ENCODE data around the gene APBA2. TPM values are rescaled to one million over a fixed set of nuclear protein-coding genes. Genes with fewer than 3 reads are reported as not detected.

Gene APBA2
- total and polyA plus RNA-seq, 2 of the 4 experiments (the other 2 are of a cell fraction) = 21.7 to 33.0 TPM

- H3K27me3 ChIP-seq (ENCODE audit: control insufficient read depth, insufficient read depth, low read length) = no peaks in the 10 kb centered on the region
- H2BK120ac ChIP-seq (ENCODE audit: low read depth, low read length) = peak overlapping the region; percentile 99
- H2BK20ac ChIP-seq (ENCODE audit: low read depth, low read length) = peak overlapping the region; percentile 99
- H3K9me1 ChIP-seq (ENCODE audit: insufficient read depth, low read length) = peaks cover 13% of the 10 kb centered on the region
- peak overlapping the region; percentile 99 for H3K14ac ChIP-seq (replicated peaks; ENCODE audit: low read depth, low read length)
- H2BK5ac ChIP-seq (ENCODE audit: low read depth, low read length, poor library complexity, severe bottlenecking) = peak overlapping the region; percentile 86
- H2BK15ac ChIP-seq (ENCODE audit: low read depth, low read length) = peak overlapping the region; percentile 97
- peak overlapping the region; percentile 94; the same call in 1 of the 2 replicates for H4K5ac ChIP-seq (ENCODE audit: low read depth, low read length)
- peak overlapping the region; percentile 95 for H3K18ac ChIP-seq (ENCODE audit: low read depth, low read length)
- ATAC-seq (ENCODE audit: low read depth) = no peak; the same call in 1 of the 2 replicates
- peaks cover 15 to 44% of the 10 kb centered on the region in 2 experiments for H3K79me1 ChIP-seq (ENCODE audit: low read depth in 1 of 2, low read length in 2 of 2)
- H3K4me2 ChIP-seq (ENCODE audit: low read depth, low read length) = no peak overlapping the region
- intact Hi-C loops (cut with micrococcal nuclease) = loop anchor here (1.0 kb wide), 1 partner anchor 9 kb away; no protein-coding TSS in a partner anchor
- H4K91ac ChIP-seq (ENCODE audit: insufficient read depth, low read depth, low read length) = peak overlapping the region; percentile 99
- H3K9ac ChIP-seq (ENCODE audit: low read depth, low read length) = no peak overlapping the region
- H3K27ac ChIP-seq (ENCODE audit: insufficient read depth, low read length) = peak overlapping the region; percentile 95
- H4K20me1 ChIP-seq (ENCODE audit: insufficient read depth, low read length) = no peaks in the 10 kb centered on the region
- in situ Hi-C loops (cut with MboI; ENCODE audit: low sequenced_read_pairs) = no loop called here
- TF ChIP-seq CTCF (conservative IDR thresholded peaks at IDR 0.05; ENCODE audit: low read depth, low read length) = no peak
- TF ChIP-seq CEBPB (IDR thresholded peaks at IDR 0.05; ENCODE audit: low read depth, low read length) = no peak
- TF ChIP-seq RAD21 (IDR thresholded peaks at IDR 0.05; ENCODE audit: low read length) = no peak
- no peak for TF ChIP-seq MAZ (IDR thresholded peaks at IDR 0.05; ENCODE audit: borderline replicate concordance, low read depth, low read length)
- no peak for TF ChIP-seq FOS (IDR thresholded peaks at IDR 0.05; ENCODE audit: low read depth, low read length)
- TF ChIP-seq SMC3 (IDR thresholded peaks at IDR 0.05; ENCODE audit: low read depth, low read length) = no peak
- no peak for TF ChIP-seq POLR2A (IDR thresholded peaks at IDR 0.05; ENCODE audit: low read depth, low read length)
- peak overlapping the region; percentile 99 for H3K4ac ChIP-seq (ENCODE audit: low read depth, low read length)
- H3K36me3 ChIP-seq (ENCODE audit: control insufficient read depth, insufficient read depth, low read length) = no peaks in the 10 kb centered on the region; the same call in 1 of the 2 replicates
- peak overlapping the region; percentile 73 for H2AK9ac ChIP-seq (replicated peaks; ENCODE audit: low read depth, low read length, poor library complexity)
- H3K4me3 ChIP-seq (ENCODE audit: insufficient read depth, low read depth, low read length) = no peak overlapping the region
- ChIA-PET POLR2A (ENCODE audit: unreplicated experiment) (no interaction called here), CTCF (no interaction called here)
- H3K9me3 ChIP-seq (ENCODE audit: control insufficient read depth, insufficient read depth, low read length) = no peaks in the 10 kb centered on the region
- 100% methylated on average over 1 of the region's 6 CpGs; no CpG with 5 or more reads in 1 of the 2 experiments for WGBS, 2 experiments (ENCODE audit: extremely low coverage in 2 of 2, insufficient read length in 1 of 2)
- H3K23ac ChIP-seq (ENCODE audit: low read depth, low read length) = peak overlapping the region; percentile 96
- H2AK5ac ChIP-seq (ENCODE audit: low read depth, low read length) = peak overlapping the region; percentile 98
- no TSS peak for BruUV-seq (replicated peaks)
- H3K4me1 ChIP-seq (ENCODE audit: control insufficient read depth, insufficient read depth, low read length) = peaks cover 13% of the 10 kb centered on the region
- dilution Hi-C loops (cut with HindIII; ENCODE audit: low sequenced_read_pairs, unreplicated experiment) = no loop called here
- H4K8ac ChIP-seq (ENCODE audit: low read depth in 2 of 2, low read length in 2 of 2) = peak overlapping the region; percentile 86 to 98
- no peak overlapping the region for H2AFZ ChIP-seq (replicated peaks; ENCODE audit: low read length, poor library complexity)
- H3K56ac ChIP-seq (ENCODE audit: extremely low read depth, insufficient read depth, low read length) = peak overlapping the region; percentile 69
- no peak for DNase-seq
Observed at GRCh38 chr15:28967990-28968389, 82.2 kb downstream of the APBA2 start.
